ENCODE data around the gene RIOX2.
A peak's percentile ranks its signal among the peaks of the same experiment; 100 is the strongest.
"Not testable (repeated sequence)": the region's sequence is repeated elsewhere in the genome, so short reads cannot be mapped to it uniquely, and the experiment has no call there.

RIOX2 gene

DNA sequence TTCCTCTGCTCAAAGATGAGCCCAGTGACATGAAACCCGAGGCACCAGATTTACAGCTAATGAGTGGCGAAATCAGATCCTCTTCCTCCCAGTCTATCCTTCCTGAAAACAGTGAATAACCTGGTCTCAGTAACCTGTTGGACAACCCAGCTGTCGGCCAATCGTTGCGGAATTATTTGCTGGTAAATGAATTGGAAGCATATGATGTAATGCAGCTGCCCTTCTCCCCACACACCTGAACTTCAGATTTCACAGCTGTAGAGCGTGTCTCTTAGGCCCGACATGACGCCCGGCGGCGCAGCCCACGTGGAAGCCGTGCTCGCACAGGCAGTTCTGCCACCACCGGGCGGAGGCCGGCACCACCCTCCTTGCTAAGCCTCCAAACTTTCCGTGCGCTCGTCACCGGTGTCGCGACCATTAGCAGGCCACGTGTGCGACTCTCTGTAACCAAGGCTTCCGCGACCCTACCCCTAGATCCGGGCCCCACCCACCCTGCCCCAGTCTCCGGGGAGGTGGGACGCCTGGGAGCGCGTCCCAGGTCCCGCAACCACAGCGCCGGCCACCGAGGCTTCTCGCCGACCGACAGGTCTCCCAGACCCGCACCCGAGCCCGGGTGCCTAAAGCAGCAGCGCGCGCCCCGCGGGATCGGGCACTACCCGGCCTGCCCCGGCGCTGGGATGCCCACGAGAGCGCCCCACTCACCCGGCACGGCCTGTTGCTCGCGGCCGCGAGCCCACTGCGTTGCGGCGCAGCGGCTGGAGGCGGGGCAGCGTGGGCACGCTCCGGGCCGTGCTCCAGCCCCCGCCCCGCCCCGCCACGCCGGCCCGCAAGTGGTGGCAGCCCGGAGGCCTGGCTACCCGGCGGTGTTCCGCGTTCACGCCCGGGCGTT lies at the start of gene RIOX2:
Gene RIOX2, minus strand, starts transcription at position 753 of the 889 bp plus-strand sequence. CDS start 4,838 bp downstream, outside the sequence.
- Mint-ChIP-seq H3K4me3 (peak within 1 kb of the TSS; percentile 88), H3K36me3 (peaks cover 3% of the 10 kb centered on the region), H3K4me1 (ENCODE audit: low read depth) (peaks cover 61% of the 10 kb centered on the region), H3K27me3 (no peaks in the 10 kb centered on the region), H3K27ac (peak within 1 kb of the TSS; percentile 90), H3K9me3 (ENCODE audit: low read depth) (no peaks in the 10 kb centered on the region)

DNA sequence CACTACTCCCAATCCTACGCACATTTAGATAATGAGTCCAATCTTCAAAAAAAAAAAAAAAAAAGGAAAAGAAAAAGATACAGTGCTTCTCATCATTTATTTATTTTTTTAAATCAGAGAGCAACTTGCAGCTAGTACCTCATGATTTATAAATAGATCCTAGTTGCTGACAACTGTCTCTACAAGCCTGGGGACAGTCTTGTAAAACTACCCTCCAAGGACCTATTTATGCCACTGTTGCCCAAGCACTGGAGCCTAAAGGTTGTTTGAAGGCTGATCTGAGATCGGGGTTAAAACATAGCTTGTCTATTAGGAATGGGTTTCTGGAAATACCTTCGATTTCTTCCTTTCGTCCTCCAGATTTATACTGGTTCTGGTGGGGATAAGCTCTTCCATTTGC lies 48.2 kb upstream of the RIOX2 start:
- Mint-ChIP-seq H3K27ac (no peak overlapping the region), H3K36me3 (no peaks in the 10 kb centered on the region), H3K4me1 (ENCODE audit: low read depth) (peaks cover 2% of the 10 kb centered on the region), H3K4me3 (no peak overlapping the region), H3K27me3 (peaks cover 6% of the 10 kb centered on the region), H3K9me3 (ENCODE audit: low read depth) (no peaks in the 10 kb centered on the region)

DNA sequence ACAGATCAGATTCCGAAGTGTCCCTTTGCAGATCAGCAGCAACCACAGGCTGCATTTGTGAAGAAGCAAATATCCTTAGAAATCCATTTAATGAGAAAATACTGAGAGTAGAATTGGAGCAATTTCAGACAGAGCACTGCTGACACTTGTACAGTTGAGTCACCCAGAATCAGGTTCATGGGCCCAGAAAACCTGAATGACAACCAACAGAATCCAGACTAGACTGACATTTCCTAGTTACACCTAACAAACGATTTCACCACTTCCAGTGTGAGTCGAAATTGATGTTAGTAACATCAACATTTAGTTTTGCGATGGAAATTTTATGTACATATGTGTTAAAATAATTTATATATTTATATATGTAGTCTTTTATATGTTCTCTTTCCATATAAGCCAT lies 46.1 kb upstream of the RIOX2 start:
- H3K27me3 Mint-ChIP-seq, result peaks cover 7% of the 10 kb centered on the region
- H3K36me3 Mint-ChIP-seq, result no peaks in the 10 kb centered on the region
- no peaks in the 10 kb centered on the region for H3K9me3 Mint-ChIP-seq (ENCODE audit: low read depth)
- H3K4me1 Mint-ChIP-seq (ENCODE audit: low read depth), result peaks cover 2% of the 10 kb centered on the region
- H3K27ac Mint-ChIP-seq, result no peak overlapping the region
- H3K4me3 Mint-ChIP-seq, result no peak overlapping the region

GRCh38 chr3:98014268-98014585 lies 42.0 kb upstream of the RIOX2 start:
- peaks cover 2% of the 10 kb centered on the region for H3K27me3 Mint-ChIP-seq
- no peaks in the 10 kb centered on the region for H3K4me1 Mint-ChIP-seq (ENCODE audit: low read depth)
- no peaks in the 10 kb centered on the region for H3K36me3 Mint-ChIP-seq
- no peak overlapping the region for H3K27ac Mint-ChIP-seq
- no peaks in the 10 kb centered on the region for H3K9me3 Mint-ChIP-seq (ENCODE audit: low read depth)
- H3K4me3 Mint-ChIP-seq, result no peak overlapping the region

DNA sequence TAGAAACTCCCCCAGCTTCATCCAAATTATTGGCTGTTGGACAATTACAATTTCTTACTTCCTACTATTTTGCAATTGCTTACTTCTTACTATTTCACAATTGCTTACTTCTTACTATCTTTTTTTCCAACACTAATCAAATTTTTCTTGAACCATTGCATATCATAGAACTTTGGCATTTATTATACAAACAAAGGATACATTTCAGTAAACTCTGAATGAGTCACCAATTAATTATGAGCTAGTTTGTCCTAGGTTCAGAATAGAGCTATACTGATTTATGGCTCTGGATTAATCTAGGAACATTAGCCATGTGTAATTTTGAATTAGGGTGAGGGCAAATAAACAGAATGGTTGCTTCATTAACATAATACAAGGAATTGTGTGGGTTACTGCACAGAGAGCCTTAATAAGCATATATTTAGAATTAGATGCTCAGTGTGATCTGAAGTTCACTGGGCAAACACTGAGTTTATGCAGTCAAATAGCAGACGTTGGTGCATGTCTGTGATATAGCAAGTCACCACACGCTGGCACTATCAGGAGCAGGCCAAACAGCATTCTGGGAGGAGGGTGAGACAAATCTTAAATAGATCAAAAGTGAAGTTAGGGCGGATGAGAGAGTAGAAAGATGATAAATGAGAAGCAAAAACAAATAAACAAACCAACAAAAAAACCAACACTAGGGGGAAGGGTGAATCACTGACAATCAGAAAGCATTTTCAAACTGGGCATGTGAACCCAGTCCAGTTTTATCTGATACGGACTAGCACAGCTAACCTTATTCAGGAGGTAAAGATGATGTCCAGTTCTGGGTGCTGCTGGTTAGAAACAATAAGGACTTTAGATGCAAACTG lies 41.4 kb upstream of the RIOX2 start:
- Mint-ChIP-seq H3K4me3 (no peak overlapping the region), H3K27ac (no peak overlapping the region), H3K9me3 (ENCODE audit: low read depth) (no peaks in the 10 kb centered on the region), H3K27me3 (peaks cover 2% of the 10 kb centered on the region), H3K36me3 (no peaks in the 10 kb centered on the region), H3K4me1 (ENCODE audit: low read depth) (no peaks in the 10 kb centered on the region)

DNA sequence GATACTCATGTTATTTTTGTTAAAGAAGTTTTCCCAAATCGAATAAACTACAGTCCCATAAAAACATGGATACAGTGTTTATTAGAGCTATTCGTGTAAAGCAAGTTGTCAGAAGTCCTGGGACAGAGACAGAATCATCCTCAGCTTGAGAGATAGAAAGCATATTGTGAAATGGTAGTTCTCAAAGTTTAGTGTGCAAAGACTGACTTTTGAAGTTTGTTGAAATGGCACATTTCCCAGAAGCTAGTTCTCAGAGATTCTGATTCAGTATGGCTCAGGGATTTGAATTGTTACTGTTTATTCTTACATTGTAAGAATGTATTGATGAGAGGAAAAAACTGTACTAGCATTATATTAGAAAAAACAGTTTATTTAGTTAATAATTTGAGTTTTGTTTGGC lies 40.7 kb upstream of the RIOX2 start:
- H3K27me3 Mint-ChIP-seq, result peaks cover 2% of the 10 kb centered on the region
- H3K4me3 Mint-ChIP-seq, result no peak overlapping the region
- H3K27ac Mint-ChIP-seq, result no peak overlapping the region
- no peaks in the 10 kb centered on the region for H3K4me1 Mint-ChIP-seq (ENCODE audit: low read depth)
- H3K36me3 Mint-ChIP-seq, result no peaks in the 10 kb centered on the region
- H3K9me3 Mint-ChIP-seq (ENCODE audit: low read depth), result no peaks in the 10 kb centered on the region

- H3K27ac Mint-ChIP-seq; H3K4me1 Mint-ChIP-seq (ENCODE audit: low read depth); H3K36me3 Mint-ChIP-seq; H3K4me3 Mint-ChIP-seq; H3K9me3 Mint-ChIP-seq (ENCODE audit: low read depth); H3K27me3 Mint-ChIP-seq: not testable (repeated sequence)
Measured at GRCh38 chr3:98010883-98011449, 38.7 kb upstream of the RIOX2 start.

- H3K27me3 Mint-ChIP-seq, result peaks cover 2% of the 10 kb centered on the region
Measured at GRCh38 chr3:98010194-98010882, 38.1 kb upstream of the RIOX2 start.

GRCh38 chr3:98008855-98009254 lies 36.6 kb upstream of the RIOX2 start:
- Mint-ChIP-seq H3K36me3 (no peaks in the 10 kb centered on the region), H3K4me1 (ENCODE audit: low read depth) (peaks cover 12% of the 10 kb centered on the region), H3K27ac (no peak overlapping the region), H3K4me3 (no peak overlapping the region), H3K27me3 (peaks cover 2% of the 10 kb centered on the region), H3K9me3 (ENCODE audit: low read depth) (no peaks in the 10 kb centered on the region)

More at GRCh38 chr3:98010194-98010882, 38.1 kb upstream of the RIOX2 start:
- Mint-ChIP-seq H3K9me3 (ENCODE audit: low read depth) (no peaks in the 10 kb centered on the region), H3K4me3 (no peak overlapping the region), H3K27ac (no peak overlapping the region), H3K4me1 (ENCODE audit: low read depth) (peaks cover 7% of the 10 kb centered on the region), H3K36me3 (no peaks in the 10 kb centered on the region)

DNA sequence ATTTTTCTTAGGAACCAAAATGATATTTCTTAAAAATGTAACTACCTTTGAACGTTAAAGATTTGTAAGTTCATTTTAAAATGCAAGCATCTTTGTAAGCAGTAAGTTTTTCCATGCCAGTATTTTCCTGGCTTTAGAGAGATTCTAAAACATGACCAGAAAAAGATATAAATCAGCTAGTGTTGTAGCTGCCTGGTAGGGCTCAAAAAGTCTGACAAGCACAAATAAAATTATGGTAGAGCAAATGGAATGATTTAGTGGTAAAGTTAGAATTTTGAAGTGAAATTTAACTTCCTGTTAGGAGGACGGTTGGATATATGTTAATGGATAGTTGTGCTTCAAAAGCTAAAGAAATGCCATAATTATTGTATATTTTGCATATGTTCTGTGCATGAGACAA lies 33.2 kb upstream of the RIOX2 start:
- Mint-ChIP-seq H3K9me3 (ENCODE audit: low read depth) (no peaks in the 10 kb centered on the region), H3K4me3 (no peak overlapping the region), H3K36me3 (no peaks in the 10 kb centered on the region), H3K4me1 (ENCODE audit: low read depth) (peaks cover 19% of the 10 kb centered on the region), H3K27ac (no peak overlapping the region), H3K27me3 (no peaks in the 10 kb centered on the region)

GRCh38 chr3:98004721-98005120 lies 32.5 kb upstream of the RIOX2 start:
- H3K27ac Mint-ChIP-seq, result no peak overlapping the region
- no peaks in the 10 kb centered on the region for H3K27me3 Mint-ChIP-seq
- no peaks in the 10 kb centered on the region for H3K36me3 Mint-ChIP-seq
- H3K4me3 Mint-ChIP-seq, result no peak overlapping the region
- H3K4me1 Mint-ChIP-seq (ENCODE audit: low read depth), result peaks cover 19% of the 10 kb centered on the region
- H3K9me3 Mint-ChIP-seq (ENCODE audit: low read depth), result no peaks in the 10 kb centered on the region

- Mint-ChIP-seq H3K4me1 (ENCODE audit: low read depth) (peaks cover 19% of the 10 kb centered on the region), H3K9me3 (ENCODE audit: low read depth) (no peaks in the 10 kb centered on the region), H3K27ac (peak overlapping the region; percentile 18), H3K27me3 (no peaks in the 10 kb centered on the region), H3K4me3 (no peak overlapping the region), H3K36me3 (no peaks in the 10 kb centered on the region)
Measured at GRCh38 chr3:98003306-98003969, 31.2 kb upstream of the RIOX2 start.

GRCh38 chr3:98002717-98003116 lies 30.5 kb upstream of the RIOX2 start:
- no peaks in the 10 kb centered on the region for H3K9me3 Mint-ChIP-seq (ENCODE audit: low read depth)
- H3K27me3 Mint-ChIP-seq, result no peaks in the 10 kb centered on the region
- H3K4me1 Mint-ChIP-seq (ENCODE audit: low read depth), result peaks cover 19% of the 10 kb centered on the region
- H3K4me3 Mint-ChIP-seq, result no peak overlapping the region
- no peaks in the 10 kb centered on the region for H3K36me3 Mint-ChIP-seq
- H3K27ac Mint-ChIP-seq, result no peak overlapping the region

- no peak overlapping the region for H3K27ac Mint-ChIP-seq
- peaks cover 12% of the 10 kb centered on the region for H3K4me1 Mint-ChIP-seq (ENCODE audit: low read depth)
- H3K27me3 Mint-ChIP-seq, result no peaks in the 10 kb centered on the region
- H3K36me3 Mint-ChIP-seq, result no peaks in the 10 kb centered on the region
- H3K9me3 Mint-ChIP-seq (ENCODE audit: low read depth), result no peaks in the 10 kb centered on the region
- no peak overlapping the region for H3K4me3 Mint-ChIP-seq
Measured at GRCh38 chr3:97999994-98000393, 27.8 kb upstream of the RIOX2 start.
